Heart left ventricle (tissue), 16 donors: ENCODE results near the gene CIB4. TPM values are rescaled to one million over a fixed set of nuclear protein-coding genes. Genes with fewer than 3 reads are reported as not detected.
"Not testable (repeated sequence)": the region's sequence is repeated elsewhere in the genome, so short reads cannot be mapped to it uniquely, and the experiment has no call there.

Experiments used
- ATAC-seq, 4 donors: fragments of 200-7000 bp; cut with Tn5 transposase; one replicate each; pipeline ENCODE4 v1.9.1; 2020 to 2022; ENCODE audit warnings: moderate library complexity in 4 of 4, mild to moderate bottlenecking in 3 of 4, moderate number of reproducible peaks in 1 of 4
- DNase-seq, 5 donors: peaks; one replicate each; pipeline ENCODE4 v3.0.0-alpha.2; 2020
- H3K27ac ChIP-seq, 12 donors: fragments of 200-600 bp; sonication (generic) in 4 of 12; one replicate each; pipeline versions ENCODE4 v1.5.0 to v1.8.0; 2016 to 2022; ENCODE audit warnings: mild to moderate bottlenecking in 2 of 12
- H3K27me3 ChIP-seq, 9 donors: fragments of 200-600 bp; sonication (generic) in 2 of 9; one replicate each; pipeline versions ENCODE4 v1.5.1 to v1.8.0; 2016 to 2022; ENCODE audit warnings: mild to moderate bottlenecking in 3 of 9
- H3K36me3 ChIP-seq, 9 donors: fragments of 200-600 bp; sonication (generic) in 2 of 9; one replicate each; pipeline versions ENCODE4 v1.5.0 to v1.8.0; 2018 to 2022; ENCODE audit warnings: mild to moderate bottlenecking in 2 of 9
- H3K4me1 ChIP-seq, 12 donors: fragments of 200-600 bp; sonication (generic) in 4 of 12; one replicate each; pipeline versions ENCODE4 v1.5.0 to v1.8.0; 2016 to 2022; ENCODE audit warnings: mild to moderate bottlenecking in 3 of 12
- H3K4me3 ChIP-seq, 12 donors: fragments of 200-600 bp; sonication (generic) in 4 of 12; one replicate each; pipeline versions ENCODE4 v1.5.0 to v1.8.0; 2017 to 2022; ENCODE audit warnings: mild to moderate bottlenecking in 9 of 12, moderate library complexity in 4 of 12
- H3K9me3 ChIP-seq, 12 donors: fragments of 200-600 bp; sonication (generic) in 4 of 12; one replicate each; pipeline versions ENCODE4 v1.5.0 to v1.8.0; 2016 to 2022; ENCODE audit warnings: mild to moderate bottlenecking in 1 of 12
- POLR2A ChIP-seq, 2 donors: fragments of 450-650 bp; IDR thresholded peaks; one replicate each; pipeline ENCODE4 v1.6.1; 2017; ENCODE audit warnings: antibody characterized with exemption in 2 of 2, mild to moderate bottlenecking in 2 of 2, moderate library complexity in 2 of 2
- WGBS, 4 donors: extraction: QIAGEN DNeasy Blood & Tissue Kit in 2 of 4; methylation state at CpG; one replicate each; pipeline versions ENCODE4 v1.1.5 to v1.1.7; 2013 to 2018; 5-methylcytosine and 5-hydroxymethylcytosine counted together
- intact Hi-C, 10 donors: fragments of 100-400 bp; cut with DNase I; formaldehyde crosslinking; loops; one replicate each; pipeline versions ENCODE4 v1.11.1 to v1.14.2; 2022
- polyA plus RNA-seq, 2 donors: library from polyadenylated mRNA; stranded (reverse); fragments of 200-250 nt; gene quantifications; one replicate each; pipeline ENCODE4 v1.2.3, GENCODE V29; 2013
- total RNA-seq, 9 donors: library from RNA; depleted of rRNA in 2 of 9; stranded (reverse); fragments of >200 nt in 2 of 9; fragmentation: NEBNext Ultra II Directional in 3 of 9; extraction: Animal tissue kit (Norgen Biotek cat#: 25700) in 3 of 9; gene quantifications; one replicate each; pipeline versions ENCODE4 v1.1.0 to v1.2.4, GENCODE V29; 2016 to 2023
- TF ChIP-seq, protein P1 (sequence below), 12 donors: fragments of 200-600 bp; sonication (generic) in 4 of 12; IDR thresholded peaks; one replicate each; pipeline versions ENCODE4 v1.5.0 to v1.8.0; 2018 to 2022; ENCODE audit warnings: antibody characterized with exemption in 12 of 12, mild to moderate bottlenecking in 5 of 12
- donor health status: ischemic (EF 13 %, LVEDD 7.1; RV severe dilation, severe dysfunction).
- donor health status: healthy with polysubstance abuse.
- donor health status: DM: no; HTN: yes; CAD: no.
- donor health status: DM: no; HTN: no; CAD: no.
- donor health status: ischemic (EF 25% LVEDD 6.9; RV normal size, moderate dysfunction).
- donor health status: ischemic (EF 25% LVEDD 5.7; RV mildly dilated, moderate dysfunction).
- donor health status: healthy.
- donor health status: DM: yes; HTN: yes; CAD: no.
- donor health status: ischemic (EF 35%, LVEDD 5.7; RV mildly dilated, moderate dysfunction).
- donor health status: nonischemic (EF 11% LVEDD 7.7; RV severe dilation, severe dysfunction).
- donor health status: DM: yes; HTN: yes; CAD: no.
- donor health status: PGD.
- donor health status: ischemic (EF 29% LVEDD 5.4; RV normal size, mild dysfunction).
- donor health status: nonischemic (EF 23%, LVEDD 6.1; RV moderate dilation, normal function).

Gene CIB4
- total and polyA plus RNA-seq, 11 donors: not detected

GRCh38 chr2:26670171-26670570 lies 29.0 kb upstream of the CIB4 start:
- H3K9me3 ChIP-seq: peaks cover 0 to 4% (median 0%) of the 10 kb centered on the region in 12 donors
- 33 to 52% (median 44%) methylated on average over 3 of the region's 3 CpGs for WGBS, 4 donors
- no peak overlapping the region for H3K27ac ChIP-seq
- intact Hi-C loops: no loop called here
- no peak for ATAC-seq
- DNase-seq: no peak
- H3K36me3 ChIP-seq: no peaks in the 10 kb centered on the region
- peaks cover 0 to 14% (median 5%) of the 10 kb centered on the region in 9 donors for H3K27me3 ChIP-seq
- H3K4me1 ChIP-seq: no peaks in the 10 kb centered on the region
- TF ChIP-seq, protein P1, sequence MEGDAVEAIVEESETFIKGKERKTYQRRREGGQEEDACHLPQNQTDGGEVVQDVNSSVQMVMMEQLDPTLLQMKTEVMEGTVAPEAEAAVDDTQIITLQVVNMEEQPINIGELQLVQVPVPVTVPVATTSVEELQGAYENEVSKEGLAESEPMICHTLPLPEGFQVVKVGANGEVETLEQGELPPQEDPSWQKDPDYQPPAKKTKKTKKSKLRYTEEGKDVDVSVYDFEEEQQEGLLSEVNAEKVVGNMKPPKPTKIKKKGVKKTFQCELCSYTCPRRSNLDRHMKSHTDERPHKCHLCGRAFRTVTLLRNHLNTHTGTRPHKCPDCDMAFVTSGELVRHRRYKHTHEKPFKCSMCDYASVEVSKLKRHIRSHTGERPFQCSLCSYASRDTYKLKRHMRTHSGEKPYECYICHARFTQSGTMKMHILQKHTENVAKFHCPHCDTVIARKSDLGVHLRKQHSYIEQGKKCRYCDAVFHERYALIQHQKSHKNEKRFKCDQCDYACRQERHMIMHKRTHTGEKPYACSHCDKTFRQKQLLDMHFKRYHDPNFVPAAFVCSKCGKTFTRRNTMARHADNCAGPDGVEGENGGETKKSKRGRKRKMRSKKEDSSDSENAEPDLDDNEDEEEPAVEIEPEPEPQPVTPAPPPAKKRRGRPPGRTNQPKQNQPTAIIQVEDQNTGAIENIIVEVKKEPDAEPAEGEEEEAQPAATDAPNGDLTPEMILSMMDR (IDR thresholded peaks at IDR 0.05): no peak
- TF ChIP-seq POLR2A (IDR thresholded peaks at IDR 0.05): no peak
- no peak overlapping the region for H3K4me3 ChIP-seq

GRCh38 chr2:26668856-26669750 lies 27.9 kb upstream of the CIB4 start:
- WGBS, 4 donors: 45 to 52% (median 48%) methylated on average over 8 of the region's 8 CpGs
- TF ChIP-seq POLR2A (IDR thresholded peaks at IDR 0.05): no peak
- TF ChIP-seq, protein P1 (IDR thresholded peaks at IDR 0.05): no peak
- Histone ChIP-seq H3K4me1 (no peaks in the 10 kb centered on the region), H3K9me3 (peaks cover 0 to 4% (median 0%) of the 10 kb centered on the region in 12 donors), H3K4me3 (no peak overlapping the region), H3K27me3 (peaks cover 0 to 14% (median 1%) of the 10 kb centered on the region in 9 donors), H3K27ac (no peak overlapping the region), H3K36me3 (no peaks in the 10 kb centered on the region)
- DNase-seq (no peak), ATAC-seq (no peak)
- intact Hi-C loops: no loop called here

- Histone ChIP-seq H3K9me3 (peaks cover 0 to 8% (median 0%) of the 10 kb centered on the region in 12 donors), H3K36me3 (no peaks in the 10 kb centered on the region), H3K4me1 (no peaks in the 10 kb centered on the region), H3K27ac (no peak overlapping the region), H3K27me3 (peaks cover 0 to 14% (median 0%) of the 10 kb centered on the region in 9 donors), H3K4me3 (no peak overlapping the region)
- intact Hi-C loops: no loop called here
- no peak for TF ChIP-seq POLR2A (IDR thresholded peaks at IDR 0.05)
- TF ChIP-seq, protein P1 (IDR thresholded peaks at IDR 0.05): no peak
- WGBS, 4 donors: 76 to 91% (median 81%) methylated on average over 4 of the region's 4 CpGs
- ATAC-seq: no peak
- DNase-seq: no peak
Observed at GRCh38 chr2:26668041-26668440, 26.9 kb upstream of the CIB4 start.

GRCh38 chr2:26666671-26667070 lies 25.5 kb upstream of the CIB4 start:
- no peak for ATAC-seq
- TF ChIP-seq POLR2A (IDR thresholded peaks at IDR 0.05): no peak
- TF ChIP-seq, protein P1 (IDR thresholded peaks at IDR 0.05): no peak
- 67 to 97% (median 96%) methylated on average over 2 of the region's 2 CpGs for WGBS, 4 donors
- H3K9me3 ChIP-seq: peaks cover 0 to 8% (median 0%) of the 10 kb centered on the region in 12 donors
- H3K27me3 ChIP-seq: peaks cover 0 to 14% (median 0%) of the 10 kb centered on the region in 9 donors
- DNase-seq: no peak
- no peaks in the 10 kb centered on the region for H3K4me1 ChIP-seq
- H3K4me3 ChIP-seq: no peak overlapping the region
- H3K36me3 ChIP-seq: no peaks in the 10 kb centered on the region
- intact Hi-C loops: no loop called here
- H3K27ac ChIP-seq: no peak overlapping the region

DNA sequence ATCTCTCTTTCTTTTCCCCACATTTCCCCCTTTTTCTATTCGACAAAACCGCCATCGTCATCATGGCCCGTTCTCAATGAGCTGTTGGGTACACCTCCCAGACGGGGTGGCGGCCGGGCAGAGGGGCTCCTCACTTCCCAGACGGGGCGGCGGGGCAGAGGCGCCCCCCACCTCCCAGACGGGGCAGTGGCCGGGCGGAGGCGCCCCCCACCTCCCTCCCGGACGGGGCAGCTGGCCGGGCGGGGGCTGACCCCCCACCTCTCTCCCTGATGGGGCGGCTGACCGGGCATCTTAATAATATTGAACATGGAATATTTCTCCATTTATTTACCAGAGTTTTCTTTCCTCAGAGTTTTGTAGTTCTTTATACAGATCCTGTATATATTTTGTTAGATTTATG lies 24.1 kb upstream of the CIB4 start:
- WGBS, 4 donors: 89 to 95% (median 92%) methylated on average over 20 to 21 of the region's 21 CpGs
- H3K27ac ChIP-seq, DNase-seq, H3K36me3 ChIP-seq, ATAC-seq, H3K4me3 ChIP-seq, intact Hi-C loops, H3K4me1 ChIP-seq: not testable (repeated sequence)
- H3K27me3 ChIP-seq: peaks cover 0 to 14% (median 0%) of the 10 kb centered on the region in 9 donors
- peaks cover 0 to 18% (median 4%) of the 10 kb centered on the region in 12 donors for H3K9me3 ChIP-seq
